Thyroid gland (tissue), 4 donors: Measurements from ENCODE around the gene TMEM229B. TPM values are rescaled to one million over a fixed set of nuclear protein-coding genes. Genes with fewer than 3 reads are reported as not detected.

Source experiments
- DNase-seq, 2 donors: peaks; one replicate each; pipeline ENCODE4 v3.0.0-alpha.2; 2019
- H3K27ac ChIP-seq, 3 donors: fragments of 200-600 bp; sonication (generic); 1 replicate in 2 of 3; 2 replicates in 1 of 3; pipeline ENCODE4 v1.5.1; 2016 to 2019; ENCODE audit warnings: mild to moderate bottlenecking in 1 of 3, moderate library complexity in 1 of 3
- H3K27me3 ChIP-seq: fragments of 200-600 bp; sonication (generic); one replicate; pipeline ENCODE4 v1.5.1; 2019
- H3K36me3 ChIP-seq, 2 donors: fragments of 200-600 bp; sonication (generic); one replicate each; pipeline ENCODE4 v1.5.1; 2016 to 2019
- H3K4me1 ChIP-seq, 2 donors: fragments of 200-600 bp; sonication (generic); one replicate each; pipeline ENCODE4 v1.5.1; 2017 to 2019
- H3K4me3 ChIP-seq, 3 donors: fragments of 200-600 bp; sonication (generic); replicated peaks in 1 of 3; 1 replicate in 2 of 3; 2 replicates in 1 of 3; pipeline ENCODE4 v1.5.1; 2016; ENCODE audit warnings: mild to moderate bottlenecking in 1 of 3
- H3K9me3 ChIP-seq: fragments of 200-600 bp; sonication (generic); one replicate; pipeline ENCODE4 v1.5.1; 2017
- POLR2A ChIP-seq, 2 donors: fragments of 450-650 bp; IDR thresholded peaks; one replicate each; pipeline ENCODE4 v1.6.1; 2017; ENCODE audit warnings: antibody characterized with exemption in 2 of 2, mild to moderate bottlenecking in 2 of 2, moderate library complexity in 1 of 2
- WGBS, 2 donors: methylation state at CpG; one replicate each; pipeline ENCODE4 v1.1.5; 2017; 5-methylcytosine and 5-hydroxymethylcytosine counted together
- intact Hi-C: fragments of 100-400 bp; cut with DNase I; formaldehyde crosslinking; loops from one replicate; pipeline ENCODE4 v1.15.1; 2023
- microRNA-seq: library from miRNA; unstranded; fragments of <30 nt; microRNA quantifications from one replicate; pipeline ENCODE4, GENCODE V29; 2016
- small RNA-seq: library from RNA; depleted of rRNA; stranded (forward); fragments of <200 nt; gene quantifications from one replicate; pipeline ENCODE3, GENCODE V24; 2016
- total RNA-seq, 4 donors: library from RNA; depleted of rRNA; stranded (reverse); fragments of >200 nt; gene quantifications; one replicate each; pipeline ENCODE4 v1.2.3, GENCODE V29; 2016
- TF ChIP-seq, protein P1 (sequence below), 6 experiments: fragments of 200-600 bp in 3 of 6; fragments of 450-650 bp in 3 of 6; sonication (generic) in 3 of 6; IDR thresholded peaks; one replicate each; pipeline ENCODE4 v1.5.1; 2016 to 2019; ENCODE audit warnings: antibody characterized with exemption in 6 of 6, mild to moderate bottlenecking in 2 of 6, inconsistent platforms in 1 of 6, moderate library complexity in 1 of 6

The TMEM229B gene
- total RNA-seq, 4 donors from 2014 or later = 27.3 to 63.5 (median 35.0) TPM

DNA sequence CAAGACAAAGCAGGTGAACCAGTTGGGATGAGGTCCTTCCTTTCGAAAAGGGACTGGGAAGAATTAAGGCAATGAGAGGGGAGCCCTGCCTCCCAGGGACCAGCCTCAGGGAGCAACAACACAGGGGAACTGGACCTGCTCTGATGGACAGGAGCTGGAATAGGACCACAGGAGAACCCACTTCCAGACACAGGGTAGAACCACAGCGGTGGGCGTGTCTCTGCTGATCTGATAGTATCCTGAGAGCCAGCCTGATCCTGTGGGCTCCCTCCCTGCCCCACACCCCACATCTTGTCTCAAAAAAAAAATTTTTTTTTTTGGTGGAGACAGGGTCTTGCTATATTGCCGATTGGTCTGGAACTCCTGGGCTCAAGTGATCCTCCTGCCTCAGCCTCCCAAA lies 62.9 kb downstream of the TMEM229B start:
- intact Hi-C loops = loop anchor here (10.0 kb wide), 3 partner anchors 149 to 279 kb away; partner anchors contain the start of genes RDH12 and VTI1B
- no peak for DNase-seq
- peak overlapping the region in 2 of 3 donors; percentile 55 to 62 for H3K27ac ChIP-seq
- no peak overlapping the region for H3K4me3 ChIP-seq
- H3K36me3 ChIP-seq = no peaks in the 10 kb centered on the region
- no peak for TF ChIP-seq POLR2A (IDR thresholded peaks at IDR 0.05)
- TF ChIP-seq, protein P1, sequence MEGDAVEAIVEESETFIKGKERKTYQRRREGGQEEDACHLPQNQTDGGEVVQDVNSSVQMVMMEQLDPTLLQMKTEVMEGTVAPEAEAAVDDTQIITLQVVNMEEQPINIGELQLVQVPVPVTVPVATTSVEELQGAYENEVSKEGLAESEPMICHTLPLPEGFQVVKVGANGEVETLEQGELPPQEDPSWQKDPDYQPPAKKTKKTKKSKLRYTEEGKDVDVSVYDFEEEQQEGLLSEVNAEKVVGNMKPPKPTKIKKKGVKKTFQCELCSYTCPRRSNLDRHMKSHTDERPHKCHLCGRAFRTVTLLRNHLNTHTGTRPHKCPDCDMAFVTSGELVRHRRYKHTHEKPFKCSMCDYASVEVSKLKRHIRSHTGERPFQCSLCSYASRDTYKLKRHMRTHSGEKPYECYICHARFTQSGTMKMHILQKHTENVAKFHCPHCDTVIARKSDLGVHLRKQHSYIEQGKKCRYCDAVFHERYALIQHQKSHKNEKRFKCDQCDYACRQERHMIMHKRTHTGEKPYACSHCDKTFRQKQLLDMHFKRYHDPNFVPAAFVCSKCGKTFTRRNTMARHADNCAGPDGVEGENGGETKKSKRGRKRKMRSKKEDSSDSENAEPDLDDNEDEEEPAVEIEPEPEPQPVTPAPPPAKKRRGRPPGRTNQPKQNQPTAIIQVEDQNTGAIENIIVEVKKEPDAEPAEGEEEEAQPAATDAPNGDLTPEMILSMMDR (IDR thresholded peaks at IDR 0.05) = no peak
- no peaks in the 10 kb centered on the region for H3K27me3 ChIP-seq
- no peaks in the 10 kb centered on the region for H3K9me3 ChIP-seq
- WGBS, 2 donors = 94% methylated on average over 4 of the region's 4 CpGs
- peaks cover 4 to 15% of the 10 kb centered on the region in 2 donors for H3K4me1 ChIP-seq

DNA sequence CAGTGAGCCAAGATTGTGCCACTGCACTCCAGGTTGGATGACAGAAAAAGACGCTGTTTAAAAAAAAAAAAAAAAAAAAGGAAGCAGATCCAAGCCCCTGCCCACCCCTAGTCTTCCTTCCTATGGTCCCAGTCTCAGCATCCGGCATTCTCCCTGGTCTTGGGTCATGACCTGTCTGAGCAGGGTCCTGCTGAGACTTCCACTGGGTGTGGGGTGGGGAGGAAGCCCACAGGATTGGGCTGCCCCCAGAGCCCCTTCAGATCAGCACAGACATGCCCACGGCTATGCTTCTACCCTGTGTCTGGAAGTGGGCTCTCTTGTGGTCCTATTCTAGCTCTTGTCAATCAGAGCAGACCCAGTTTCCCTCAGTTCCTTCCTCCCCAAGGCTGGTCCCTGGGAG lies 64.0 kb downstream of the TMEM229B start:
- WGBS, 2 donors = 54 to 57% methylated on average over 3 of the region's 3 CpGs

DNA sequence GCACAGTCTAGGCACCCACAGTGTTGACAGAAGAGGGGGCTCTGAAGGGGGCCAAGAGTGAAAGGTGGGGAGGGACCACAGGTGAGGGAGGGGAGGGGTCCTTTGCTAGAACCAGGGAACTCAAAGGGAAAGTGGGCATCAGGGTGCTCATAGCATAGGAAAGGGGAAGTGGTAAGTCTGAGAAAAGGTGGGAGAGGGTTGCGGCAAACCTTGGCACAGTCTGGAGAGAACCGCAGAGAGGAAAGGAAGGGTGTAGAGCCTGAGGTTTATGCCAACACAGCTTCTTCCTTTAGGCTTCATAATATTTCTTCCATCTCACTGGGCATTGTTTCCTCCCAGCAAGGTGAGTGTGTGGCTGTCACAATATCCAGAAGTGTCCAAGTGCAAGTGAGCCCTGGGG lies 65.1 kb downstream of the TMEM229B start:
- no peak for DNase-seq
- TF ChIP-seq, protein P1 (IDR thresholded peaks at IDR 0.05) = no peak

More for the DNA sequence above, 64.0 kb downstream of the TMEM229B start:
- Histone ChIP-seq H3K9me3 (no peaks in the 10 kb centered on the region), H3K36me3 (no peaks in the 10 kb centered on the region), H3K27me3 (no peaks in the 10 kb centered on the region), H3K4me3 (no peak overlapping the region), H3K27ac (no peak overlapping the region), H3K4me1 (peaks cover 4 to 15% of the 10 kb centered on the region in 2 donors)
- TF ChIP-seq, protein P1 (IDR thresholded peaks at IDR 0.05) = no peak
- TF ChIP-seq POLR2A (IDR thresholded peaks at IDR 0.05) = no peak
- intact Hi-C loops = loop anchor here (10.0 kb wide), 3 partner anchors 150 to 280 kb away; partner anchors contain the start of genes RDH12 and VTI1B
- DNase-seq = no peak

DNA sequence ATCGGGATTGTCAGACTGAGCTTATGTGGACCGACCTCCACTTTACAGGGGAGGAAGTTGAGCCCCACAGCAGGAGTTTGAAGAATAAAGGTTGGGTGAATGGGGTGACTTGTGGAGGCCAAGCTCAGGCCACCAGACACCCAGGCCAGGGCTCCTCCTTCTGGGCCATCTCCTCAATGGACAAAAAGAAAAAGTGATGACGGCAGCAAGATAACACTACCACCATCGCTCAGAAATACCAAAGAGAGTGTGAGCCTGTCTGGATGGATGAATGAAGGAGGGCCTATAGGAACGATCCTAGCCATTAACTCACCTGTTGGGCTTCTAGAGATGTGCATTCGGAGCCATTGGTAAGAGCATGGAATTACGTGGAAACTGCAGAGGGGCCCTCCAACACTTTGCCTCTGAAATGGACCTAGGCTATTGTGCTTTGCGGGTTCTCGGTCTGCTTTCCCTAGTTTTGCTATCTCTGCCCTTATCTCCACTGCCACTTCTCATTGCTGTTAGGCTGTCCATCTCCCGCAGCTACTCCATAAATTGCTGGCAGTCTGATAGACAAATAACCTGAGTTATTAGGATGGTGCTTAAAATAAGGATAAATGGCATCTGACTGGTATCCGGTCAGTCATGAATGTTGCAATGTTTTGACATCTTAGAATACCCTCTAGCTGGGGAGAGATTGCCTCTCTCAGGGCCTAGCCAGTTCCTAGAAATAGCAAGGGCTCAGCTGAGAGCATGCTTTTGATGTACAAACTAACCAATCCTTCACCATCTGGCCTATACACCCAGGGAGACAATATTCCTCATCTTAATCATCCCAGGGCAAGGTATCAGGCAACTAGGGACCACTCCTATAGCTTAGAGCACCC lies 66.9 kb downstream of the TMEM229B start:
- TF ChIP-seq, protein P1 (IDR thresholded peaks at IDR 0.05) = no peak
- no peak for TF ChIP-seq POLR2A (IDR thresholded peaks at IDR 0.05)
- H3K27ac ChIP-seq = no peak overlapping the region
- no peak overlapping the region for H3K4me3 ChIP-seq
- intact Hi-C loops = loop anchor here (10.0 kb wide), 3 partner anchors 153 to 283 kb away; partner anchors contain the start of genes RDH12 and VTI1B
- H3K27me3 ChIP-seq = no peaks in the 10 kb centered on the region
- no peaks in the 10 kb centered on the region for H3K9me3 ChIP-seq
- H3K36me3 ChIP-seq = no peaks in the 10 kb centered on the region
- peaks cover 0 to 7% of the 10 kb centered on the region in 2 donors for H3K4me1 ChIP-seq
- 96 to 97% methylated on average over 11 of the region's 11 CpGs for WGBS, 2 donors
- no peak for DNase-seq

More for the DNA sequence above, 65.1 kb downstream of the TMEM229B start:
- Histone ChIP-seq H3K4me1 (peaks cover 4 to 15% of the 10 kb centered on the region in 2 donors), H3K27ac (no peak overlapping the region), H3K4me3 (no peak overlapping the region), H3K9me3 (no peaks in the 10 kb centered on the region), H3K27me3 (no peaks in the 10 kb centered on the region), H3K36me3 (no peaks in the 10 kb centered on the region)
- intact Hi-C loops = loop anchor here (10.0 kb wide), 3 partner anchors 151 to 281 kb away; partner anchors contain the start of genes RDH12 and VTI1B
- 70 to 73% methylated on average over 2 of the region's 2 CpGs for WGBS, 2 donors

Small RNA genes lying within 50 kb of the gene (microRNA-seq; reads per million reads assigned to microRNA genes)
- not detected for gene MIR5694

Small RNA genes lying within 50 kb of the gene (small RNA-seq; reads per million reads assigned to genes)
- gene MIR5694 = not detected

Other genes with a start within 250 kb of the TMEM229B start
- gene PALS1, start 247.3 kb downstream of the TMEM229B start, total RNA-seq = 10 to 100 TPM; 62.6 to 88.4 (median 77.5) TPM
- 100 to 1,000 TPM; 123 to 220 (median 192) TPM for gene ATP6V1D, start 128.9 kb downstream of the TMEM229B start, total RNA-seq
- gene EIF2S1, start 128.4 kb downstream of the TMEM229B start, total RNA-seq = 10 to 100 TPM; 53.3 to 98.5 (median 69.6) TPM
- 10 to 100 TPM; 22.0 to 75.2 (median 58.6) TPM for gene PLEK2, start 76.6 kb downstream of the TMEM229B start, total RNA-seq
- 100 to 1,000 TPM; 225 to 336 (median 241) TPM for gene PLEKHH1, start 44.6 kb upstream of the TMEM229B start, total RNA-seq
- 100 to 1,000 TPM in 1 of 4 donors, 10 to 100 TPM in 3; 43.0 to 103 (median 63.1) TPM for gene PIGH, start 111.5 kb upstream of the TMEM229B start, total RNA-seq
- gene ARG2, start 131.2 kb upstream of the TMEM229B start, total RNA-seq = 100 to 1,000 TPM in 2 of 4 donors, 10 to 100 TPM in 2; 76.1 to 160 (median 95.0) TPM
- 100 to 1,000 TPM in 2 of 4 donors, 10 to 100 TPM in 2; 82.0 to 178 (median 99.8) TPM for gene VTI1B, start 185.9 kb upstream of the TMEM229B start, total RNA-seq
- gene RDH11, start 207.0 kb upstream of the TMEM229B start, total RNA-seq = 100 to 1,000 TPM in 3 of 4 donors, 10 to 100 TPM in 1; 72.2 to 158 (median 112) TPM
- gene RDH12, start 213.2 kb upstream of the TMEM229B start, total RNA-seq = 1 to 10 TPM in 1 of 4 donors, under 1 TPM in 2, not detected in 1; 0.22 to 2.9 (median 0.92) TPM